Neutrophil (primary cell): ENCODE results near the gene PIK3R2.

Source experiments
- H3K27ac ChIP-seq: fragments of 200-600 bp; sonication (generic); 2 replicates; pipeline ENCODE4 v1.5.1; 2016; ENCODE audit warnings: mild to moderate bottlenecking, moderate library complexity
- H3K27me3 ChIP-seq: fragments of 200-600 bp; sonication (generic); 2 replicates; pipeline ENCODE4 v1.6.0; 2016; ENCODE audit warnings: mild to moderate bottlenecking
- H3K36me3 ChIP-seq: fragments of 200-600 bp; sonication (generic); 2 replicates; pipeline ENCODE4 v1.5.1; 2017
- H3K4me1 ChIP-seq, 2 experiments: fragments of 200-600 bp in 1 of 2; sonication (generic) in 1 of 2; 1 replicate in 1 of 2; 2 replicates in 1 of 2; pipeline versions ENCODE4 v1.5.1 to v1.6.1; 2013 to 2016; ENCODE audit warnings: low read depth in 1 of 2, low read length in 1 of 2, mild to moderate bottlenecking in 1 of 2, moderate library complexity in 1 of 2; ENCODE audit not compliant: control insufficient read depth in 1 of 2, insufficient read depth in 1 of 2
- H3K4me3 ChIP-seq, 2 experiments: fragments of 200-600 bp in 1 of 2; sonication (generic) in 1 of 2; 1 replicate in 1 of 2; 2 replicates in 1 of 2; pipeline ENCODE4 v1.5.1; 2013 to 2016; ENCODE audit warnings: low read depth in 1 of 2, low read length in 1 of 2, mild to moderate bottlenecking in 1 of 2, moderate library complexity in 1 of 2
- H3K9me3 ChIP-seq: fragments of 200-600 bp; sonication (generic); 2 replicates; pipeline ENCODE4 v1.5.1; 2016
- CTCF ChIP-seq: fragments of 200-600 bp; sonication (generic); IDR thresholded peaks from 2 replicates; pipeline ENCODE4 v1.5.1; 2016; ENCODE audit warnings: antibody characterized with exemption

PIK3R2 gene

GRCh38 chr19:18149596-18149975 lies 3.4 kb upstream of the PIK3R2 start:
- no peaks in the 10 kb centered on the region for H3K27me3 ChIP-seq
- no peak for TF ChIP-seq CTCF
- H3K4me1 ChIP-seq: peaks cover 24 to 25% of the 10 kb centered on the region in 2 experiments
- H3K9me3 ChIP-seq: peaks cover 9% of the 10 kb centered on the region
- H3K36me3 ChIP-seq: peaks cover 69% of the 10 kb centered on the region
- no peak overlapping the region for H3K4me3 ChIP-seq
- no peak overlapping the region for H3K27ac ChIP-seq

GRCh38 chr19:18150776-18151624 lies 2.0 kb upstream of the PIK3R2 start:
- Histone ChIP-seq H3K27me3 (no peaks in the 10 kb centered on the region), H3K36me3 (peaks cover 55% of the 10 kb centered on the region), H3K4me3 (peak overlapping the region in 1 of 2 experiments; percentile 99), H3K9me3 (no peaks in the 10 kb centered on the region), H3K4me1 (peaks cover 24 to 25% of the 10 kb centered on the region in 2 experiments), H3K27ac (peak overlapping the region; percentile 99)
- TF ChIP-seq CTCF: no peak

- Histone ChIP-seq H3K27ac (peak overlapping the region; percentile 99), H3K27me3 (no peaks in the 10 kb centered on the region), H3K4me1 (peaks cover 24 to 25% of the 10 kb centered on the region in 2 experiments), H3K4me3 (peak overlapping the region; percentile 94 to 99), H3K9me3 (no peaks in the 10 kb centered on the region), H3K36me3 (peaks cover 41% of the 10 kb centered on the region)
- TF ChIP-seq CTCF: peak; percentile 87
Observed at GRCh38 chr19:18152442-18152816, 534 bp upstream of the PIK3R2 start.

- Histone ChIP-seq H3K4me1 (peaks cover 24 to 25% of the 10 kb centered on the region in 2 experiments), H3K27me3 (no peaks in the 10 kb centered on the region), H3K4me3 (peak overlapping the region; percentile 94 to 99), H3K9me3 (no peaks in the 10 kb centered on the region), H3K36me3 (peaks cover 28% of the 10 kb centered on the region), H3K27ac (peak overlapping the region; percentile 99)
- TF ChIP-seq CTCF: no peak
Observed at GRCh38 chr19:18153556-18154134, 682 bp downstream of the PIK3R2 start.

GRCh38 chr19:18155095-18156087 lies 2.4 kb downstream of the PIK3R2 start:
- H3K4me1 ChIP-seq: peaks cover 24 to 25% of the 10 kb centered on the region in 2 experiments
- TF ChIP-seq CTCF: no peak
- no peaks in the 10 kb centered on the region for H3K9me3 ChIP-seq
- H3K27ac ChIP-seq: no peak overlapping the region
- peaks cover 11% of the 10 kb centered on the region for H3K36me3 ChIP-seq
- H3K4me3 ChIP-seq: no peak overlapping the region
- H3K27me3 ChIP-seq: no peaks in the 10 kb centered on the region
